GOT3 (cell line): ENCODE results near the gene SUSD2.

Source experiments
- DNase-seq: peaks from one replicate; lab custom pipeline; 2025; ENCODE audit warnings: mixed read lengths; lab: John Stamatoyannopoulos, UW

The SUSD2 gene

GRCh38 chr22:24153959-24154358, 27.3 kb upstream of the SUSD2 start:
- no peak for DNase-seq

- no peak for DNase-seq
Measured at GRCh38 chr22:24154826-24155225, 26.5 kb upstream of the SUSD2 start.

- no peak for DNase-seq
Measured at GRCh38 chr22:24155627-24156140, 25.6 kb upstream of the SUSD2 start.

- no peak for DNase-seq
Measured at GRCh38 chr22:24156141-24156912, 25.0 kb upstream of the SUSD2 start.

GRCh38 chr22:24156913-24157821, 24.1 kb upstream of the SUSD2 start:
- peak; percentile 51 for DNase-seq

- DNase-seq = no peak
Measured at GRCh38 chr22:24157822-24158135, 23.5 kb upstream of the SUSD2 start.

- DNase-seq = no peak
Measured at GRCh38 chr22:24159650-24160049, 21.6 kb upstream of the SUSD2 start.

- no peak for DNase-seq
Measured at GRCh38 chr22:24160546-24160945, 20.7 kb upstream of the SUSD2 start.

- DNase-seq = no peak
Measured at GRCh38 chr22:24161485-24161884, 19.8 kb upstream of the SUSD2 start.

- DNase-seq = no peak
Measured at GRCh38 chr22:24161909-24162308, 19.4 kb upstream of the SUSD2 start.

GRCh38 chr22:24162436-24162835, 18.9 kb upstream of the SUSD2 start:
- no peak for DNase-seq

- no peak for DNase-seq
Measured at GRCh38 chr22:24164243-24164642, 17.0 kb upstream of the SUSD2 start.

- no peak for DNase-seq
Measured at GRCh38 chr22:24164940-24165339, 16.3 kb upstream of the SUSD2 start.

GRCh38 chr22:24165673-24166072, 15.6 kb upstream of the SUSD2 start:
- DNase-seq = no peak

- no peak for DNase-seq
Measured at GRCh38 chr22:24166811-24167210, 14.5 kb upstream of the SUSD2 start.

GRCh38 chr22:24169439-24170058, 11.7 kb upstream of the SUSD2 start:
- no peak for DNase-seq

- no peak for DNase-seq
Measured at GRCh38 chr22:24170188-24170587, 11.1 kb upstream of the SUSD2 start.

GRCh38 chr22:24170632-24171031, 10.7 kb upstream of the SUSD2 start:
- DNase-seq = no peak

GRCh38 chr22:24171822-24172221, 9.5 kb upstream of the SUSD2 start:
- DNase-seq = no peak

GRCh38 chr22:24175160-24175808, 6.0 kb upstream of the SUSD2 start:
- no peak for DNase-seq

- no peak for DNase-seq
Measured at GRCh38 chr22:24176040-24176439, 5.2 kb upstream of the SUSD2 start.

- DNase-seq = no peak
Measured at GRCh38 chr22:24176630-24177029, 4.7 kb upstream of the SUSD2 start.
